Right atrium auricular region (tissue), 2 donors: Measurements from ENCODE around the gene ELP2. TPM values are rescaled to one million over a fixed set of nuclear protein-coding genes. Genes with fewer than 3 reads are reported as not detected.
"Not testable (repeated sequence)": the region's sequence is repeated elsewhere in the genome, so short reads cannot be mapped to it uniquely, and the experiment has no call there.

ENCODE experiments used
- DNase-seq: peaks from one replicate; pipeline ENCODE4 v3.0.0-alpha.2; 2019; ENCODE audit warnings: low spot score
- H3K27ac ChIP-seq, 2 donors: fragments of 200-600 bp; sonication (generic); 1 replicate in 1 of 2; 2 replicates in 1 of 2; pipeline ENCODE4 v1.5.1; 2016 to 2019
- H3K27me3 ChIP-seq, 2 donors: fragments of 200-600 bp; sonication (generic); one replicate each; pipeline versions ENCODE4 v1.5.1 to v1.6.0; 2017 to 2019
- H3K36me3 ChIP-seq: fragments of 200-600 bp; sonication (generic); one replicate; pipeline ENCODE4 v1.5.1; 2016
- H3K4me1 ChIP-seq, 2 donors: fragments of 200-600 bp; sonication (generic); one replicate each; pipeline versions ENCODE4 v1.5.1 to v1.6.0; 2017 to 2019
- H3K4me3 ChIP-seq, 2 donors: fragments of 200-600 bp; sonication (generic); 1 replicate in 1 of 2; 2 replicates in 1 of 2; pipeline ENCODE4 v1.5.1; 2017 to 2019; ENCODE audit warnings: mild to moderate bottlenecking in 1 of 2, moderate library complexity in 1 of 2
- H3K9me3 ChIP-seq, 2 donors: fragments of 200-600 bp; sonication (generic); one replicate each; pipeline ENCODE4 v1.5.1; 2019
- total RNA-seq, 2 donors: library from RNA; depleted of rRNA; stranded (reverse); fragments of >200 nt; gene quantifications; one replicate each; pipeline ENCODE4 v1.1.0, GENCODE V29; 2016
- TF ChIP-seq, protein P1 (sequence below), 2 donors: fragments of 200-600 bp; sonication (generic); IDR thresholded peaks; one replicate each; pipeline ENCODE4 v1.5.1; 2019; ENCODE audit warnings: antibody characterized with exemption in 2 of 2

ELP2 gene
- total RNA-seq, 2 donors from 2014 or later = 21.7 to 31.4 TPM

DNA sequence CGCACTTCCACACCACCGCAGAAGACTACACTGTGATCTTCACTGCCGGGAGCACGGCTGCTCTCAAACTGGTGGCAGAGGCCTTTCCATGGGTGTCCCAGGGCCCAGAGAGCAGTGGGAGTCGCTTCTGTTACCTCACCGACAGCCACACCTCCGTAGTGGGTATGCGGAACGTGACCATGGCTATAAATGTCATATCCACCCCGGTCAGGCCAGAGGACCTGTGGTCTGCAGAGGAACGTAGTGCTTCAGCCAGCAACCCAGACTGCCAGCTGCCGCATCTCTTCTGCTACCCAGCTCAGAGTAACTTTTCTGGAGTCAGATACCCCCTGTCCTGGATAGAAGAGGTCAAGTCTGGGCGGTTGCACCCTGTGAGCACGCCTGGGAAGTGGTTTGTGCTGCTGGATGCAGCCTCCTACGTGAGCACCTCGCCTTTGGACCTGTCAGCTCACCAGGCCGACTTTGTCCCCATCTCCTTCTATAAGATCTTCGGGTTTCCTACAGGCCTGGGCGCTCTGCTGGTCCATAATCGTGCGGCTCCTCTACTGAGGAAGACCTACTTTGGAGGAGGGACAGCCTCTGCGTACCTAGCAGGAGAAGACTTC lies 70.1 kb downstream of the ELP2 start:
- TF ChIP-seq, protein P1, sequence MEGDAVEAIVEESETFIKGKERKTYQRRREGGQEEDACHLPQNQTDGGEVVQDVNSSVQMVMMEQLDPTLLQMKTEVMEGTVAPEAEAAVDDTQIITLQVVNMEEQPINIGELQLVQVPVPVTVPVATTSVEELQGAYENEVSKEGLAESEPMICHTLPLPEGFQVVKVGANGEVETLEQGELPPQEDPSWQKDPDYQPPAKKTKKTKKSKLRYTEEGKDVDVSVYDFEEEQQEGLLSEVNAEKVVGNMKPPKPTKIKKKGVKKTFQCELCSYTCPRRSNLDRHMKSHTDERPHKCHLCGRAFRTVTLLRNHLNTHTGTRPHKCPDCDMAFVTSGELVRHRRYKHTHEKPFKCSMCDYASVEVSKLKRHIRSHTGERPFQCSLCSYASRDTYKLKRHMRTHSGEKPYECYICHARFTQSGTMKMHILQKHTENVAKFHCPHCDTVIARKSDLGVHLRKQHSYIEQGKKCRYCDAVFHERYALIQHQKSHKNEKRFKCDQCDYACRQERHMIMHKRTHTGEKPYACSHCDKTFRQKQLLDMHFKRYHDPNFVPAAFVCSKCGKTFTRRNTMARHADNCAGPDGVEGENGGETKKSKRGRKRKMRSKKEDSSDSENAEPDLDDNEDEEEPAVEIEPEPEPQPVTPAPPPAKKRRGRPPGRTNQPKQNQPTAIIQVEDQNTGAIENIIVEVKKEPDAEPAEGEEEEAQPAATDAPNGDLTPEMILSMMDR (IDR thresholded peaks at IDR 0.05) = no peak
- DNase-seq = no peak

GRCh38 chr18:36200354-36200771 lies 70.7 kb downstream of the ELP2 start:
- Histone ChIP-seq H3K4me1 (no peaks in the 10 kb centered on the region), H3K9me3 (no peaks in the 10 kb centered on the region), H3K36me3 (no peaks in the 10 kb centered on the region), H3K4me3 (no peak overlapping the region), H3K27me3 (no peaks in the 10 kb centered on the region), H3K27ac (no peak overlapping the region)
- no peak for DNase-seq
- TF ChIP-seq, protein P1 (IDR thresholded peaks at IDR 0.05) = no peak

More for the DNA sequence above, 70.1 kb downstream of the ELP2 start:
- Histone ChIP-seq H3K4me1 (no peaks in the 10 kb centered on the region), H3K9me3 (no peaks in the 10 kb centered on the region), H3K27ac (no peak overlapping the region), H3K27me3 (no peaks in the 10 kb centered on the region), H3K36me3 (no peaks in the 10 kb centered on the region), H3K4me3 (no peak overlapping the region)

GRCh38 chr18:36201765-36202164 lies 72.1 kb downstream of the ELP2 start:
- TF ChIP-seq, protein P1 (IDR thresholded peaks at IDR 0.05) = no peak
- no peaks in the 10 kb centered on the region for H3K4me1 ChIP-seq

GRCh38 chr18:36203360-36203895 lies 73.7 kb downstream of the ELP2 start:
- TF ChIP-seq, protein P1 (IDR thresholded peaks at IDR 0.05) = no peak
- no peak for DNase-seq
- no peaks in the 10 kb centered on the region for H3K27me3 ChIP-seq
- H3K9me3 ChIP-seq = peaks cover 0 to 7% of the 10 kb centered on the region in 2 donors
- H3K36me3 ChIP-seq = no peaks in the 10 kb centered on the region
- H3K4me3 ChIP-seq = no peak overlapping the region
- no peaks in the 10 kb centered on the region for H3K4me1 ChIP-seq
- no peak overlapping the region for H3K27ac ChIP-seq

More at GRCh38 chr18:36201765-36202164, 72.1 kb downstream of the ELP2 start:
- Histone ChIP-seq H3K4me3 (no peak overlapping the region), H3K27me3 (no peaks in the 10 kb centered on the region), H3K27ac (no peak overlapping the region), H3K36me3 (no peaks in the 10 kb centered on the region), H3K9me3 (no peaks in the 10 kb centered on the region)
- no peak for DNase-seq

- Histone ChIP-seq H3K4me3 (no peak overlapping the region), H3K4me1 (no peaks in the 10 kb centered on the region), H3K36me3 (no peaks in the 10 kb centered on the region), H3K27ac (no peak overlapping the region), H3K27me3 (no peaks in the 10 kb centered on the region), H3K9me3 (peaks cover 0 to 9% of the 10 kb centered on the region in 2 donors)
- no peak for DNase-seq
- TF ChIP-seq, protein P1 (IDR thresholded peaks at IDR 0.05) = no peak
These were observed 75.5 kb downstream of the ELP2 start for GRCh38 chr18:36205166-36205565.

GRCh38 chr18:36207303-36207702 lies 77.6 kb downstream of the ELP2 start:
- no peak overlapping the region for H3K4me3 ChIP-seq
- TF ChIP-seq, protein P1 (IDR thresholded peaks at IDR 0.05) = no peak

GRCh38 chr18:36207969-36208368 lies 78.3 kb downstream of the ELP2 start:
- not testable (repeated sequence) for DNase-seq, H3K36me3 ChIP-seq, H3K27ac ChIP-seq, H3K4me3 ChIP-seq, H3K9me3 ChIP-seq, H3K4me1 ChIP-seq, H3K27me3 ChIP-seq

More at GRCh38 chr18:36207303-36207702, 77.6 kb downstream of the ELP2 start:
- Histone ChIP-seq H3K36me3 (no peaks in the 10 kb centered on the region), H3K9me3 (peaks cover 0 to 9% of the 10 kb centered on the region in 2 donors), H3K4me1 (no peaks in the 10 kb centered on the region), H3K27ac (no peak overlapping the region), H3K27me3 (no peaks in the 10 kb centered on the region)
- DNase-seq = no peak
